Stimulated activated naive B cell treated with anti-CD40 and anti-IgM and Interleukin-4, amounts not matched to agents 10 μg/mL and 1 μg/mL and 100 μg/mL, for 72 hours (primary cell): Measurements from ENCODE around the gene IRAK3.
A peak's percentile ranks its signal among the peaks of the same experiment; 100 is the strongest.

ENCODE experiments used
- ATAC-seq, 2 donors: fragments of 150-1000 bp; cut with Tn5 transposase; replicated peaks; 2 replicates each; pipeline ENCODE4 v1.10.0; 2021; ENCODE audit warnings: moderate library complexity in 1 of 2
- DNase-seq: peaks from one replicate; pipeline ENCODE4 v3.0.0; 2021
- H3K27ac Mint-ChIP-seq: one replicate; pipeline ENCODE4 v1.8.0; 2022; ENCODE audit warnings: mild to moderate bottlenecking, mixed read lengths
- H3K27me3 Mint-ChIP-seq, 2 donors: one replicate each; pipeline ENCODE4 v1.8.0; 2022; ENCODE audit warnings: mixed read lengths in 2 of 2
- H3K36me3 Mint-ChIP-seq, 2 donors: one replicate each; pipeline ENCODE4 v1.8.0; 2022; ENCODE audit warnings: mixed read lengths in 2 of 2, mild to moderate bottlenecking in 1 of 2
- H3K4me1 Mint-ChIP-seq, 2 donors: one replicate each; pipeline ENCODE4 v1.8.0; 2022; ENCODE audit warnings: mixed read lengths in 2 of 2, mild to moderate bottlenecking in 1 of 2
- H3K4me3 Mint-ChIP-seq, 2 donors: one replicate each; pipeline ENCODE4 v1.8.0; 2022; ENCODE audit warnings: mild to moderate bottlenecking in 2 of 2, mixed read lengths in 2 of 2, moderate library complexity in 1 of 2
- H3K9me3 Mint-ChIP-seq, 2 donors: one replicate each; pipeline ENCODE4 v1.8.0; 2022; ENCODE audit warnings: mixed read lengths in 2 of 2, mild to moderate bottlenecking in 1 of 2

Gene IRAK3

GRCh38 chr12:66187036-66187435, 2.0 kb upstream of the IRAK3 start:
- peaks cover 11 to 24% of the 10 kb centered on the region in 2 donors for H3K27me3 Mint-ChIP-seq
- H3K27ac Mint-ChIP-seq = no peak overlapping the region
- peaks cover 3 to 11% of the 10 kb centered on the region in 2 donors for H3K9me3 Mint-ChIP-seq
- DNase-seq = no peak
- peaks cover 2 to 9% of the 10 kb centered on the region in 2 donors for H3K36me3 Mint-ChIP-seq
- peak overlapping the region in 1 of 2 donors; percentile 25 for H3K4me3 Mint-ChIP-seq
- ATAC-seq = no peak
- peaks cover 21 to 31% of the 10 kb centered on the region in 2 donors for H3K4me1 Mint-ChIP-seq

- ATAC-seq (no peak), DNase-seq (no peak)
- H3K27me3 Mint-ChIP-seq = peaks cover 11 to 24% of the 10 kb centered on the region in 2 donors
- peaks cover 2 to 9% of the 10 kb centered on the region in 2 donors for H3K36me3 Mint-ChIP-seq
- peaks cover 3 to 11% of the 10 kb centered on the region in 2 donors for H3K9me3 Mint-ChIP-seq
- no peak overlapping the region for H3K27ac Mint-ChIP-seq
- peaks cover 21 to 31% of the 10 kb centered on the region in 2 donors for H3K4me1 Mint-ChIP-seq
- peak overlapping the region in 1 of 2 donors; percentile 30 for H3K4me3 Mint-ChIP-seq
Observed at GRCh38 chr12:66187821-66188220, 1.2 kb upstream of the IRAK3 start.

- Mint-ChIP-seq H3K9me3 (peaks cover 3 to 8% of the 10 kb centered on the region in 2 donors), H3K4me3 (peak overlapping the region; percentile 47 to 84), H3K27ac (no peak overlapping the region), H3K36me3 (peaks cover 2 to 7% of the 10 kb centered on the region in 2 donors), H3K27me3 (peaks cover 8 to 17% of the 10 kb centered on the region in 2 donors), H3K4me1 (peaks cover 27 to 42% of the 10 kb centered on the region in 2 donors)
- peak; percentile 24 to 26 for ATAC-seq
- DNase-seq = no peak
Observed at GRCh38 chr12:66189486-66189843, 451 bp downstream of the IRAK3 start.

- Mint-ChIP-seq H3K27ac (no peak overlapping the region), H3K27me3 (peaks cover 4 to 17% of the 10 kb centered on the region in 2 donors), H3K4me3 (peak overlapping the region in 1 of 2 donors; percentile 84), H3K36me3 (peaks cover 3 to 5% of the 10 kb centered on the region in 2 donors), H3K9me3 (peaks cover under 1 to 4% of the 10 kb centered on the region in 2 donors), H3K4me1 (peaks cover 28 to 46% of the 10 kb centered on the region in 2 donors)
- DNase-seq (no peak), ATAC-seq (no peak)
Observed at GRCh38 chr12:66189889-66190288, 875 bp downstream of the IRAK3 start.

GRCh38 chr12:66190519-66191370, 1.7 kb downstream of the IRAK3 start:
- peaks cover 2 to 4% of the 10 kb centered on the region in 2 donors for H3K9me3 Mint-ChIP-seq
- no peak overlapping the region for H3K4me3 Mint-ChIP-seq
- H3K27me3 Mint-ChIP-seq = peaks cover 4 to 14% of the 10 kb centered on the region in 2 donors
- peaks cover 5 to 9% of the 10 kb centered on the region in 2 donors for H3K36me3 Mint-ChIP-seq
- no peak for DNase-seq
- H3K27ac Mint-ChIP-seq = peak overlapping the region; percentile 20
- ATAC-seq = peak; percentile 44 to 45
- peaks cover 35 to 55% of the 10 kb centered on the region in 2 donors for H3K4me1 Mint-ChIP-seq

GRCh38 chr12:66191547-66192126, 2.6 kb downstream of the IRAK3 start:
- peaks cover 4 to 9% of the 10 kb centered on the region in 2 donors for H3K27me3 Mint-ChIP-seq
- H3K27ac Mint-ChIP-seq = no peak overlapping the region
- no peak overlapping the region for H3K4me3 Mint-ChIP-seq
- DNase-seq = no peak
- H3K4me1 Mint-ChIP-seq = peaks cover 35 to 55% of the 10 kb centered on the region in 2 donors
- H3K9me3 Mint-ChIP-seq = peaks cover 2 to 4% of the 10 kb centered on the region in 2 donors
- H3K36me3 Mint-ChIP-seq = peaks cover 5 to 9% of the 10 kb centered on the region in 2 donors
- no peak for ATAC-seq

- H3K36me3 Mint-ChIP-seq = peaks cover 4 to 5% of the 10 kb centered on the region in 2 donors
- no peak overlapping the region for H3K27ac Mint-ChIP-seq
- H3K9me3 Mint-ChIP-seq = peaks cover 0 to 2% of the 10 kb centered on the region in 2 donors
- no peak overlapping the region for H3K4me3 Mint-ChIP-seq
- no peaks in the 10 kb centered on the region for H3K27me3 Mint-ChIP-seq
- H3K4me1 Mint-ChIP-seq = peaks cover 29 to 46% of the 10 kb centered on the region in 2 donors
- no peak for ATAC-seq
- DNase-seq = no peak
Observed at GRCh38 chr12:66194122-66194521, 5.1 kb downstream of the IRAK3 start.

- Mint-ChIP-seq H3K4me3 (no peak overlapping the region), H3K4me1 (peaks cover 29 to 45% of the 10 kb centered on the region in 2 donors), H3K9me3 (peaks cover 0 to 3% of the 10 kb centered on the region in 2 donors), H3K27ac (no peak overlapping the region), H3K36me3 (peaks cover 4 to 9% of the 10 kb centered on the region in 2 donors), H3K27me3 (no peaks in the 10 kb centered on the region)
- ATAC-seq (no peak), DNase-seq (no peak)
Observed at GRCh38 chr12:66195242-66195641, 6.2 kb downstream of the IRAK3 start.

GRCh38 chr12:66196806-66197205, 7.8 kb downstream of the IRAK3 start:
- peaks cover 16 to 30% of the 10 kb centered on the region in 2 donors for H3K4me1 Mint-ChIP-seq
- ATAC-seq (peak; percentile 97 to 99), DNase-seq (no peak)
- peaks cover 0 to 3% of the 10 kb centered on the region in 2 donors for H3K9me3 Mint-ChIP-seq
- H3K4me3 Mint-ChIP-seq = peak overlapping the region in 1 of 2 donors; percentile 10
- H3K27me3 Mint-ChIP-seq = no peaks in the 10 kb centered on the region
- H3K36me3 Mint-ChIP-seq = peaks cover 4 to 9% of the 10 kb centered on the region in 2 donors
- H3K27ac Mint-ChIP-seq = no peak overlapping the region

- H3K27me3 Mint-ChIP-seq = no peaks in the 10 kb centered on the region
Observed at GRCh38 chr12:66197495-66197921, 8.5 kb downstream of the IRAK3 start.

GRCh38 chr12:66199141-66199540, 10.1 kb downstream of the IRAK3 start:
- ATAC-seq (no peak), DNase-seq (no peak)
- Mint-ChIP-seq H3K4me3 (no peak overlapping the region), H3K27ac (no peak overlapping the region), H3K27me3 (no peaks in the 10 kb centered on the region), H3K9me3 (peaks cover 0 to 3% of the 10 kb centered on the region in 2 donors), H3K36me3 (peaks cover 4 to 9% of the 10 kb centered on the region in 2 donors), H3K4me1 (peaks cover 15 to 23% of the 10 kb centered on the region in 2 donors)

More at GRCh38 chr12:66197495-66197921, 8.5 kb downstream of the IRAK3 start:
- DNase-seq = no peak
- Mint-ChIP-seq H3K27ac (no peak overlapping the region), H3K4me3 (no peak overlapping the region), H3K36me3 (peaks cover 4 to 9% of the 10 kb centered on the region in 2 donors), H3K9me3 (peaks cover 0 to 3% of the 10 kb centered on the region in 2 donors), H3K4me1 (peaks cover 16 to 30% of the 10 kb centered on the region in 2 donors)
- ATAC-seq = no peak

GRCh38 chr12:66199831-66200509, 11.0 kb downstream of the IRAK3 start:
- peaks cover 0 to 2% of the 10 kb centered on the region in 2 donors for H3K9me3 Mint-ChIP-seq
- no peak overlapping the region for H3K27ac Mint-ChIP-seq
- H3K36me3 Mint-ChIP-seq = peaks cover 2 to 6% of the 10 kb centered on the region in 2 donors

GRCh38 chr12:66203820-66204219, 14.8 kb downstream of the IRAK3 start:
- no peak overlapping the region for H3K27ac Mint-ChIP-seq
- H3K36me3 Mint-ChIP-seq = peaks cover 0 to 6% of the 10 kb centered on the region in 2 donors
- no peaks in the 10 kb centered on the region for H3K27me3 Mint-ChIP-seq
- ATAC-seq (peak; percentile 45 to 62), DNase-seq (no peak)
- peaks cover 5 to 6% of the 10 kb centered on the region in 2 donors for H3K4me1 Mint-ChIP-seq
- no peak overlapping the region for H3K4me3 Mint-ChIP-seq
- H3K9me3 Mint-ChIP-seq = peaks cover 0 to 1% of the 10 kb centered on the region in 2 donors

More at GRCh38 chr12:66199831-66200509, 11.0 kb downstream of the IRAK3 start:
- no peak for ATAC-seq
- Mint-ChIP-seq H3K4me1 (peaks cover 14 to 19% of the 10 kb centered on the region in 2 donors), H3K4me3 (no peak overlapping the region), H3K27me3 (no peaks in the 10 kb centered on the region)
- no peak for DNase-seq

GRCh38 chr12:66206141-66206540, 17.1 kb downstream of the IRAK3 start:
- no peaks in the 10 kb centered on the region for H3K27me3 Mint-ChIP-seq
- H3K4me3 Mint-ChIP-seq = no peak overlapping the region
- no peak overlapping the region for H3K27ac Mint-ChIP-seq
- no peak for DNase-seq
- no peaks in the 10 kb centered on the region for H3K9me3 Mint-ChIP-seq
- ATAC-seq = no peak
- peaks cover 7% of the 10 kb centered on the region in 2 donors for H3K4me1 Mint-ChIP-seq
- H3K36me3 Mint-ChIP-seq = peaks cover 1 to 5% of the 10 kb centered on the region in 2 donors
